K562 (cell line): Measurements from ENCODE around the gene SYNJ2. TPM values are rescaled to one million over a fixed set of nuclear protein-coding genes. Genes with fewer than 3 reads are reported as not detected.

Source experiments
- BDP1 ChIP-seq: IDR thresholded peaks from 3 replicates; pipeline ENCODE4 v1.6.1; 2011; ENCODE audit not compliant: insufficient read length, insufficient read depth
- DMBX1 ChIP-seq: fragments of 250-450 bp; sonication (Bioruptor Pico); IDR thresholded peaks from 2 replicates; pipeline ENCODE4 v1.8.0; 2022; ENCODE audit warnings: inconsistent platforms, mild to moderate bottlenecking, moderate library complexity, borderline replicate concordance
- GTF2A2 ChIP-seq: IDR thresholded peaks from 2 replicates; pipeline ENCODE4 v1.6.1; 2016; ENCODE audit warnings: mild to moderate bottlenecking, missing genetic modification characterization, missing compliant biosample characterization
- KAT7 ChIP-seq: sonication (generic); formaldehyde crosslinking; IDR thresholded peaks from 2 replicates; pipeline ENCODE4 v1.8.0; 2022; ENCODE audit warnings: missing genetic modification reagents, mild to moderate bottlenecking, borderline replicate concordance
- MBD2 ChIP-seq: sonication (generic); IDR thresholded peaks from 2 replicates; pipeline ENCODE4 v1.6.1; 2016; ENCODE audit warnings: low read depth, borderline replicate concordance
- MCM7 ChIP-seq, 2 experiments: fragments of 450-650 bp; IDR thresholded peaks; 2 replicates each; pipeline ENCODE4 v1.6.1; 2016 to 2018
- MYBL2 ChIP-seq, 2 experiments: fragments of 450-650 bp in 1 of 2; sonication (generic) in 1 of 2; formaldehyde crosslinking in 1 of 2; IDR thresholded peaks; 2 replicates each; pipeline versions ENCODE4 v1.6.1 to v1.8.1; 2017 to 2022; ENCODE audit warnings: borderline replicate concordance in 1 of 2, inconsistent platforms in 1 of 2, low read depth in 1 of 2, mild to moderate bottlenecking in 1 of 2, missing genetic modification reagents in 1 of 2, moderate library complexity in 1 of 2
- RAD51 ChIP-seq: fragments of 450-650 bp; IDR thresholded peaks from 2 replicates; pipeline ENCODE4 v1.7.1; 2016; ENCODE audit warnings: low read depth, mild to moderate bottlenecking, borderline replicate concordance
- RHOXF2B ChIP-seq: fragments of 250-450 bp; sonication (Bioruptor Pico); conservative IDR thresholded peaks from 2 replicates; pipeline ENCODE4 v1.5.1; 2021
- RNF2 ChIP-seq: sonication (generic); IDR thresholded peaks from 2 replicates; pipeline ENCODE4 v1.6.1; 2016
- SIN3B ChIP-seq: fragments of 450-650 bp; IDR thresholded peaks from 2 replicates; pipeline ENCODE4 v1.6.1; 2017; ENCODE audit warnings: low read depth, mild to moderate bottlenecking, moderate library complexity
- SMARCA5 ChIP-seq: fragments of 450-650 bp; IDR thresholded peaks from 2 replicates; pipeline ENCODE4 v1.6.1; 2016
- SRSF1 ChIP-seq: fragments of 200-400 bp; formaldehyde crosslinking; IDR thresholded peaks from 2 replicates; pipeline ENCODE4 v1.6.1; 2017; ENCODE audit warnings: mild to moderate bottlenecking, low read depth, low read length, moderate library complexity
- SRSF3 ChIP-seq: fragments of 200-400 bp; formaldehyde crosslinking; IDR thresholded peaks from 2 replicates; pipeline ENCODE4 v1.6.1; 2016; ENCODE audit warnings: mild to moderate bottlenecking, low read length, moderate library complexity; ENCODE audit not compliant: insufficient read depth
- ZNF134 ChIP-seq: fragments of 250-450 bp; sonication (Bioruptor Pico); conservative IDR thresholded peaks from 2 replicates; pipeline ENCODE4 v1.4.0; 2020
- ZNF707 ChIP-seq: fragments of 250-450 bp; sonication (Bioruptor Pico); conservative IDR thresholded peaks from 2 replicates; pipeline ENCODE4 v1.8.0; 2022; ENCODE audit warnings: inconsistent platforms, mild to moderate bottlenecking, moderate library complexity
- polyA plus RNA-seq, 8 experiments: library from polyadenylated mRNA; depleted of rRNA in 4 of 8; stranded (reverse) in 5 of 8; unstranded in 3 of 8; fragments of >200 nt; fragmentation: Nextera tagmentation in 2 of 8; fragmentation: Illumina TruSeq in 1 of 8; extraction: Ambion mirVana in 2 of 8; extraction: Trizol in 1 of 8; gene quantifications; 2 replicates each; pipeline versions ENCODE4 v1.2.1 to v1.2.3, GENCODE V29; 2011 to 2014; ENCODE audit warnings: inconsistent platforms in 1 of 8, missing spikeins in 1 of 8
- total RNA-seq, 7 experiments: library from RNA; depleted of rRNA in 6 of 7; stranded (reverse); fragments of >200 nt in 6 of 7; fragmentation: Illumina TruSeq in 2 of 7; extraction: Trizol in 2 of 7; gene quantifications; 2 replicates each; pipeline versions ENCODE4 v1.2.1 to v1.2.3, GENCODE V29; 2011 to 2021; ENCODE audit warnings: low replicate concordance in 1 of 7
- TF ChIP-seq, protein P1 (sequence below): fragments of 250-450 bp; sonication (Bioruptor Pico); IDR thresholded peaks from 2 replicates; pipeline ENCODE4 v1.6.1; 2021; ENCODE audit warnings: mild to moderate bottlenecking
- TF ChIP-seq, protein P2 (sequence below), 2 experiments: IDR thresholded peaks; 2 replicates each; pipeline ENCODE4 v1.6.1; 2012; ENCODE audit warnings: improper control_type of control experiment in 2 of 2, low read depth in 2 of 2, low read length in 2 of 2, borderline replicate concordance in 1 of 2
- TF ChIP-seq, protein P3 (sequence below), 2 experiments: fragments of 450-650 bp in 1 of 2; sonication (generic) in 1 of 2; formaldehyde crosslinking; conservative IDR thresholded peaks; 2 replicates each; pipeline versions ENCODE4 v1.4.0 to v1.8.1; 2020 to 2022; ENCODE audit warnings: mild to moderate bottlenecking in 1 of 2, missing genetic modification reagents in 1 of 2
- TF ChIP-seq, protein P4 (sequence below), 2 experiments: fragments of 450-650 bp in 1 of 2; sonication (generic) in 1 of 2; formaldehyde crosslinking in 1 of 2; IDR thresholded peaks in 1 of 2; conservative IDR thresholded peaks in 1 of 2; 2 replicates each; pipeline versions ENCODE4 v1.6.1 to v1.8.1; 2016 to 2023; ENCODE audit warnings: mild to moderate bottlenecking in 2 of 2, moderate library complexity in 2 of 2, inconsistent platforms in 1 of 2, missing genetic modification reagents in 1 of 2
- TF ChIP-seq, protein P5 (sequence below): sonication (generic); formaldehyde crosslinking; IDR thresholded peaks from 2 replicates; pipeline ENCODE4 v1.8.1; 2022; ENCODE audit warnings: missing genetic modification reagents

The SYNJ2 gene
- total and polyA plus RNA-seq, 9 of the 15 experiments (the other 6 are each of a cell fraction or from before 2014, with no cell fraction given), result 3.0 to 27.7 (median 17.8) TPM

DNA sequence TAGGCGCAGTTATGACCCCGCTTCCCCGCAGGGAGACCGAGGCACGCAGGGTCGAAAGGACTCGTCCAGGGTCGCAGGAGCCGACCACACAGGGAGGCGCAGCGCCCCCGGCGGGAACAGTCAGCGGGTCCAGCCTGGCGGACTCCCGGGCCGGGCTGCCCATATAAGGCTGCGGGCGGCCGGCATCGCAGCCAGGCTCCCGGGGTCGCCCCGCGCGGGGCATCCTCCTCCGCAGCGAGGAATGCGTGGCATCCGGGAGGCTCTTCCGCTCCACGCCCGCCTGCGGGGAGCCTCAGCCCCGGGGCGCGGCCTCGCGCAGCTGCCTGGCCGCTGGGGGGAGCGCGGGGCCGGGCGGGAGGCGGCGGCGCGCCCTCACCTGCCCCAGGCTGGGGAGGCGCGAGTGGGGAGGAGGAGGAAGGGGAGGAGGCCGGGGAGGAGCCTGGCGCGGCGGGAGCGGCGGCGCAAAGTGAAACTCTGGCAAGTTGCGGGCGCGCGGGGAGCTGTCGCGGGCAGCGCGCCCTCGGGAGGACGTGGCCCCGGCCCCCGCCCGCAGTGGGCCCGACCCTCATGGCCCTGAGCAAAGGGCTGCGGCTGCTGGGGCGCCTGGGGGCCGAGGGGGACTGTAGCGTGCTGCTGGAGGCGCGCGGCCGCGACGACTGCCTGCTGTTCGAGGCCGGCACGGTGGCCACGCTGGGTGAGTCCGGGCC, at the start of gene SYNJ2 (continued):
- no peak for TF ChIP-seq RHOXF2B (CRISPR knock-in tag)
- TF ChIP-seq, protein P1, sequence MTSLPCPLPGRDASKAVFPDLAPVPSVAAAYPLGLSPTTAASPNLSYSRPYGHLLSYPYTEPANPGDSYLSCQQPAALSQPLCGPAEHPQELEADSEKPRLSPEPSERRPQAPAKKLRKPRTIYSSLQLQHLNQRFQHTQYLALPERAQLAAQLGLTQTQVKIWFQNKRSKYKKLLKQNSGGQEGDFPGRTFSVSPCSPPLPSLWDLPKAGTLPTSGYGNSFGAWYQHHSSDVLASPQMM (CRISPR knock-in tag), result no peak
- no peak for TF ChIP-seq SMARCA5
- TF ChIP-seq, protein P2, sequence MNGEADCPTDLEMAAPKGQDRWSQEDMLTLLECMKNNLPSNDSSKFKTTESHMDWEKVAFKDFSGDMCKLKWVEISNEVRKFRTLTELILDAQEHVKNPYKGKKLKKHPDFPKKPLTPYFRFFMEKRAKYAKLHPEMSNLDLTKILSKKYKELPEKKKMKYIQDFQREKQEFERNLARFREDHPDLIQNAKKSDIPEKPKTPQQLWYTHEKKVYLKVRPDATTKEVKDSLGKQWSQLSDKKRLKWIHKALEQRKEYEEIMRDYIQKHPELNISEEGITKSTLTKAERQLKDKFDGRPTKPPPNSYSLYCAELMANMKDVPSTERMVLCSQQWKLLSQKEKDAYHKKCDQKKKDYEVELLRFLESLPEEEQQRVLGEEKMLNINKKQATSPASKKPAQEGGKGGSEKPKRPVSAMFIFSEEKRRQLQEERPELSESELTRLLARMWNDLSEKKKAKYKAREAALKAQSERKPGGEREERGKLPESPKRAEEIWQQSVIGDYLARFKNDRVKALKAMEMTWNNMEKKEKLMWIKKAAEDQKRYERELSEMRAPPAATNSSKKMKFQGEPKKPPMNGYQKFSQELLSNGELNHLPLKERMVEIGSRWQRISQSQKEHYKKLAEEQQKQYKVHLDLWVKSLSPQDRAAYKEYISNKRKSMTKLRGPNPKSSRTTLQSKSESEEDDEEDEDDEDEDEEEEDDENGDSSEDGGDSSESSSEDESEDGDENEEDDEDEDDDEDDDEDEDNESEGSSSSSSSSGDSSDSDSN (IDR thresholded peaks at IDR 0.05; ENCODE audit: borderline replicate concordance in 1 of 2, low read depth in 2 of 2, low read length in 2 of 2), result peak; percentile 43 to 72; a peak in 2 of 4 replicates
- TF ChIP-seq, protein P3, sequence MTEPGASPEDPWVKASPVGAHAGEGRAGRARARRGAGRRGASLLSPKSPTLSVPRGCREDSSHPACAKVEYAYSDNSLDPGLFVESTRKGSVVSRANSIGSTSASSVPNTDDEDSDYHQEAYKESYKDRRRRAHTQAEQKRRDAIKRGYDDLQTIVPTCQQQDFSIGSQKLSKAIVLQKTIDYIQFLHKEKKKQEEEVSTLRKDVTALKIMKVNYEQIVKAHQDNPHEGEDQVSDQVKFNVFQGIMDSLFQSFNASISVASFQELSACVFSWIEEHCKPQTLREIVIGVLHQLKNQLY (CRISPR knock-in tag; conservative IDR thresholded peaks at IDR 0.05), result no peak
- TF ChIP-seq, protein P4, sequence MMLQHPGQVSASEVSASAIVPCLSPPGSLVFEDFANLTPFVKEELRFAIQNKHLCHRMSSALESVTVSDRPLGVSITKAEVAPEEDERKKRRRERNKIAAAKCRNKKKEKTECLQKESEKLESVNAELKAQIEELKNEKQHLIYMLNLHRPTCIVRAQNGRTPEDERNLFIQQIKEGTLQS (IDR thresholded peaks at IDR 0.05), result no peak; the same call in 1 of the 2 replicates
- TF ChIP-seq, protein P4 (CRISPR knock-in tag; conservative IDR thresholded peaks at IDR 0.05), result no peak
- TF ChIP-seq MCM7 (IDR thresholded peaks at IDR 0.05), result no peak
- TF ChIP-seq MBD2, result no peak; the same call in 1 of the 2 replicates
- TF ChIP-seq DMBX1 (CRISPR knock-in tag), result no peak
- peak; percentile 58 for TF ChIP-seq SIN3B
- TF ChIP-seq ZNF134, result no peak
- TF ChIP-seq RNF2, result no peak
- no peak for TF ChIP-seq MYBL2 (IDR thresholded peaks at IDR 0.05; ENCODE audit: low read depth)
- no peak for TF ChIP-seq MYBL2 (CRISPR knock-in tag; IDR thresholded peaks at IDR 0.05; ENCODE audit: borderline replicate concordance)
- peak; percentile 76; the same call in 1 of the 2 replicates for TF ChIP-seq KAT7 (CRISPR knock-in tag)
- TF ChIP-seq SRSF1, result 0 out of 2 replicates have a peak, but pooled peaks have one; percentile 6
- TF ChIP-seq SRSF3, result no peak
- TF ChIP-seq, protein P5, sequence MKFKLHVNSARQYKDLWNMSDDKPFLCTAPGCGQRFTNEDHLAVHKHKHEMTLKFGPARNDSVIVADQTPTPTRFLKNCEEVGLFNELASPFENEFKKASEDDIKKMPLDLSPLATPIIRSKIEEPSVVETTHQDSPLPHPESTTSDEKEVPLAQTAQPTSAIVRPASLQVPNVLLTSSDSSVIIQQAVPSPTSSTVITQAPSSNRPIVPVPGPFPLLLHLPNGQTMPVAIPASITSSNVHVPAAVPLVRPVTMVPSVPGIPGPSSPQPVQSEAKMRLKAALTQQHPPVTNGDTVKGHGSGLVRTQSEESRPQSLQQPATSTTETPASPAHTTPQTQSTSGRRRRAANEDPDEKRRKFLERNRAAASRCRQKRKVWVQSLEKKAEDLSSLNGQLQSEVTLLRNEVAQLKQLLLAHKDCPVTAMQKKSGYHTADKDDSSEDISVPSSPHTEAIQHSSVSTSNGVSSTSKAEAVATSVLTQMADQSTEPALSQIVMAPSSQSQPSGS (CRISPR knock-in tag), result peak; percentile 48; the same call in 1 of the 2 replicates
- no peak for TF ChIP-seq ZNF707
- TF ChIP-seq RAD51, result no peak
- TF ChIP-seq BDP1, result no peak
- no peak for TF ChIP-seq GTF2A2 (tag)
